ENCODE results near the gene NMUR1.
"Not testable (repeated sequence)": the region's sequence is repeated elsewhere in the genome, so short reads cannot be mapped to it uniquely, and the experiment has no call there.

NMUR1 gene

GRCh38 chr2:231530099-231531011 is at the start of gene NMUR1:
TSS of gene NMUR1 (minus strand) at chr2:231530445. CDS start at chr2:231530361, 84 bp downstream.
- no peak for DNase-seq
- H3K4me3 ChIP-seq (ENCODE audit: low read depth, low read length) = no peak within 1 kb of the TSS
- H3K27ac ChIP-seq = no peak within 1 kb of the TSS
- no peaks in the 10 kb centered on the region for H3K36me3 ChIP-seq (replicated peaks)
- TF ChIP-seq CTCF (IDR thresholded peaks at IDR 0.05; ENCODE audit: low read depth, low read length, missing control alignments) = peak; percentile 48
- H3K27me3 ChIP-seq (replicated peaks) = peaks cover 13% of the 10 kb centered on the region
- in situ Hi-C loops (cut with HindIII; ENCODE audit: low pct_ligation_motif_present, low sequenced_read_pairs) = no loop called here

GRCh38 chr2:231579560-231579959 is 49.3 kb upstream of the NMUR1 start:
- TF ChIP-seq CTCF (IDR thresholded peaks at IDR 0.05; ENCODE audit: low read depth, low read length, missing control alignments) = no peak
- in situ Hi-C loops (cut with HindIII; ENCODE audit: low pct_ligation_motif_present, low sequenced_read_pairs) = no loop called here
- Histone ChIP-seq H3K27me3 (replicated peaks) (no peaks in the 10 kb centered on the region), H3K4me3 (ENCODE audit: low read depth, low read length) (no peak overlapping the region), H3K36me3 (replicated peaks) (no peaks in the 10 kb centered on the region), H3K27ac (no peak overlapping the region)
- no peak for DNase-seq

GRCh38 chr2:231578655-231579054 is 48.4 kb upstream of the NMUR1 start:
- in situ Hi-C loops (cut with HindIII; ENCODE audit: low pct_ligation_motif_present, low sequenced_read_pairs); H3K27me3 ChIP-seq (replicated peaks); H3K36me3 ChIP-seq (replicated peaks); DNase-seq; H3K4me3 ChIP-seq (ENCODE audit: low read depth, low read length); H3K27ac ChIP-seq: not testable (repeated sequence)

- H3K36me3 ChIP-seq (replicated peaks) = no peaks in the 10 kb centered on the region
- TF ChIP-seq CTCF (IDR thresholded peaks at IDR 0.05; ENCODE audit: low read depth, low read length, missing control alignments) = no peak
- in situ Hi-C loops (cut with HindIII; ENCODE audit: low pct_ligation_motif_present, low sequenced_read_pairs) = no loop called here
- no peaks in the 10 kb centered on the region for H3K27me3 ChIP-seq (replicated peaks)
- H3K4me3 ChIP-seq (ENCODE audit: low read depth, low read length) = no peak overlapping the region
- H3K27ac ChIP-seq = no peak overlapping the region
- no peak for DNase-seq
Observed at GRCh38 chr2:231576465-231576864, 46.2 kb upstream of the NMUR1 start.

- no peak for TF ChIP-seq CTCF (IDR thresholded peaks at IDR 0.05; ENCODE audit: low read depth, low read length, missing control alignments)
- no peaks in the 10 kb centered on the region for H3K27me3 ChIP-seq (replicated peaks)
- H3K4me3 ChIP-seq (ENCODE audit: low read depth, low read length) = no peak overlapping the region
- no peak for DNase-seq
- H3K27ac ChIP-seq = no peak overlapping the region
- H3K36me3 ChIP-seq (replicated peaks) = no peaks in the 10 kb centered on the region
- in situ Hi-C loops (cut with HindIII; ENCODE audit: low pct_ligation_motif_present, low sequenced_read_pairs) = no loop called here
Observed at GRCh38 chr2:231575612-231576256, 45.5 kb upstream of the NMUR1 start.

GRCh38 chr2:231573698-231574421 is 43.6 kb upstream of the NMUR1 start:
- no peak for DNase-seq
- in situ Hi-C loops (cut with HindIII; ENCODE audit: low pct_ligation_motif_present, low sequenced_read_pairs) = no loop called here
- Histone ChIP-seq H3K36me3 (replicated peaks) (no peaks in the 10 kb centered on the region), H3K27me3 (replicated peaks) (no peaks in the 10 kb centered on the region), H3K27ac (no peak overlapping the region), H3K4me3 (ENCODE audit: low read depth, low read length) (no peak overlapping the region)
- TF ChIP-seq CTCF (IDR thresholded peaks at IDR 0.05; ENCODE audit: low read depth, low read length, missing control alignments) = no peak
